ENCODE results near the gene SASH1. TPM values are rescaled to one million over a fixed set of nuclear protein-coding genes. Genes with fewer than 3 reads are reported as not detected.

SASH1 gene
- total and polyA plus RNA-seq, 2 of the 8 experiments (the other 6 are each of a cell fraction or from before 2014, with no cell fraction given), result 6.0 to 20.2 TPM

- no peak overlapping the region for H3K56ac ChIP-seq (replicated peaks; ENCODE audit: insufficient read length, low read depth, low read length)
- no peak overlapping the region for H4K5ac ChIP-seq (ENCODE audit: insufficient read length, low read depth, low read length)
- H2BK120ac ChIP-seq (replicated peaks; ENCODE audit: low read depth, low read length), result no peak overlapping the region
- H3K23me2 ChIP-seq (ENCODE audit: low read depth, low read length), result no peaks in the 10 kb centered on the region; the same call in 1 of the 2 replicates
- H2BK15ac ChIP-seq (ENCODE audit: low read length), result no peak overlapping the region
- FAIRE-seq (no peak), DNase-seq (ENCODE audit: low read depth in 1 of 2, low spot score in 2 of 2) (no peak)
- no peaks in the 10 kb centered on the region; the same call in 1 of the 2 replicates for H3K79me1 ChIP-seq (ENCODE audit: low read depth, low read length)
- H3K79me2 ChIP-seq (ENCODE audit: control insufficient read depth in 1 of 2, insufficient read depth in 2 of 2, low read length in 2 of 2), result 0 out of 4 replicates have a peak, but pooled peaks cover 0 to 4% of the 10 kb centered on the region in 2 experiments
- H4K8ac ChIP-seq (ENCODE audit: extremely low read depth, insufficient read depth, low read length), result no peak overlapping the region
- peaks cover 4 to 18% (median 11%) of the 10 kb centered on the region in 4 experiments for H3K4me1 ChIP-seq (replicated peaks in 1 of 4; ENCODE audit: control insufficient read depth in 3 of 4, insufficient read depth in 4 of 4, low read length in 3 of 4)
- H3K14ac ChIP-seq (ENCODE audit: insufficient read length), result no peak overlapping the region
- 79% methylated on average over 6 of the region's 6 CpGs; no CpG with 5 or more reads in 1 of the 2 experiments for WGBS, 2 experiments (ENCODE audit: extremely low coverage in 1 of 2, insufficient coverage in 1 of 2, insufficient read length in 1 of 2, insufficient replicate concordance in 2 of 2, low coverage in 1 of 2, low lambda C conversion rate in 2 of 2, missing lambda C conversion rate in 1 of 2)
- no peak overlapping the region for H3K9ac ChIP-seq (replicated peaks in 1 of 4; ENCODE audit: extremely low read depth in 1 of 4, low read depth in 3 of 4, low read length in 3 of 4)
- no peaks in the 10 kb centered on the region for H3K36me3 ChIP-seq (ENCODE audit: control insufficient read depth in 2 of 4, insufficient read depth in 4 of 4, low read length in 3 of 4)
- H3K9me3 ChIP-seq (ENCODE audit: insufficient read depth in 2 of 2, low read depth in 1 of 2, low read length in 1 of 2), result no peaks in the 10 kb centered on the region
- H3K27ac ChIP-seq (ENCODE audit: low read depth, low read length), result no peak overlapping the region
- H3K4ac ChIP-seq (replicated peaks; ENCODE audit: insufficient read length, low read depth, low read length), result no peak overlapping the region
- H2AFZ ChIP-seq (ENCODE audit: low read length), result no peak overlapping the region
- no peak overlapping the region for H3K23ac ChIP-seq (ENCODE audit: insufficient read length)
- no peaks in the 10 kb centered on the region for H3K27me3 ChIP-seq (replicated peaks in 1 of 4; ENCODE audit: control insufficient read depth in 3 of 4, extremely low read depth in 1 of 4, insufficient read depth in 3 of 4, low read length in 3 of 4)
- H3K18ac ChIP-seq (ENCODE audit: extremely low read depth, low read length), result no peak overlapping the region
- H3K4me2 ChIP-seq (ENCODE audit: insufficient read depth in 1 of 2, low read depth in 2 of 2, low read length in 2 of 2), result no peak overlapping the region
- CTCF ChIA-PET (ENCODE audit: partially characterized antibody), result interaction anchor here (0.6 to 1.6 kb wide), 8 partner anchors 9 to 333 kb away, joined by 3 to 6 read pairs (median 3); no protein-coding TSS in a partner anchor
- peaks cover 0 to 3% of the 10 kb centered on the region in 2 experiments for H4K20me1 ChIP-seq (replicated peaks in 1 of 2; ENCODE audit: control insufficient read depth in 1 of 2, insufficient read depth in 2 of 2, low read length in 2 of 2)
- H2BK12ac ChIP-seq (ENCODE audit: low read depth, low read length), result no peak overlapping the region
- no peak overlapping the region for H2BK5ac ChIP-seq (ENCODE audit: low read depth, low read length)
- no peak overlapping the region for H4K91ac ChIP-seq (replicated peaks; ENCODE audit: insufficient read length, low read length)
- H3K4me3 ChIP-seq (ENCODE audit: extremely low read depth in 1 of 4, insufficient read depth in 2 of 4, low read depth in 3 of 4, low read length in 4 of 4), result no peak overlapping the region
- H2BK20ac ChIP-seq (ENCODE audit: low read length), result no peak overlapping the region
- POLR2A ChIA-PET (ENCODE audit: partially characterized antibody), result interaction anchor here (1.2 kb wide), 1 partner anchor 15 kb away, joined by 3 read pairs; no protein-coding TSS in a partner anchor
- H2AK5ac ChIP-seq (ENCODE audit: low read depth, low read length), result no peak overlapping the region
- TF ChIP-seq EP300 (IDR thresholded peaks at IDR 0.05; ENCODE audit: borderline replicate concordance in 1 of 2, low read depth in 2 of 2, low read length in 2 of 2), result no peak
- TF ChIP-seq BRCA1 (IDR thresholded peaks at IDR 0.05; ENCODE audit: low read depth, low read length), result no peak
- no peak for TF ChIP-seq CBX5 (IDR thresholded peaks at IDR 0.05; ENCODE audit: low read depth, low read length)
- TF ChIP-seq JUND (IDR thresholded peaks at IDR 0.05; ENCODE audit: low read length), result no peak
- TF ChIP-seq NANOG (IDR thresholded peaks at IDR 0.05; ENCODE audit: insufficient read depth, low read depth, low read length, poor library complexity, severe bottlenecking), result no peak
- TF ChIP-seq PHF8 (conservative IDR thresholded peaks at IDR 0.05; ENCODE audit: low read depth, low read length), result no peak
- no peak for TF ChIP-seq YY1 (IDR thresholded peaks at IDR 0.05; ENCODE audit: low read depth, low read length)
- no peak for TF ChIP-seq KDM1A (IDR thresholded peaks at IDR 0.05; ENCODE audit: borderline replicate concordance, low read length)
- no peak for TF ChIP-seq CHD2 (IDR thresholded peaks at IDR 0.05; ENCODE audit: low read length)
- no peak for TF ChIP-seq TEAD4 (IDR thresholded peaks at IDR 0.05; ENCODE audit: low read depth, low read length)
- TF ChIP-seq MAX (IDR thresholded peaks at IDR 0.05), result no peak
- no peak for TF ChIP-seq MAFK (IDR thresholded peaks at IDR 0.05; ENCODE audit: low read depth, low read length)
Measured at GRCh38 chr6:148509800-148510581, 167.4 kb downstream of the SASH1 start.

All from H1 (cell line).